Left lobe of liver (tissue), 2 donors: ENCODE measurements around the gene STARD13. TPM values are rescaled to one million over a fixed set of nuclear protein-coding genes. Genes with fewer than 3 reads are reported as not detected.
A peak's percentile ranks its signal among the peaks of the same experiment; 100 is the strongest.
"Not testable (repeated sequence)": the region's sequence is repeated elsewhere in the genome, so short reads cannot be mapped to it uniquely, and the experiment has no call there.

Experiments
- ATAC-seq: fragments of 200-7000 bp; cut with Tn5 transposase; one replicate; pipeline ENCODE4 v1.9.1; 2020; ENCODE audit warnings: mild to moderate bottlenecking, moderate library complexity
- DNase-seq: peaks from one replicate; pipeline ENCODE4 v3.0.0-alpha.2; 2020; ENCODE audit warnings: low spot score
- total RNA-seq: library from RNA; stranded (reverse); gene quantifications from one replicate; pipeline ENCODE4 v1.2.1, GENCODE V29; 2021
- donor health status: DM: no; HTN: no; CAD: no; lungs with moderate emphysema.
- donor health status: DM: no; HTN: yes; CAD: no.

Gene STARD13
- total RNA-seq, 1 donor from 2014 or later = 14.1 TPM

GRCh38 chr13:33183431-33184111, 102.0 kb downstream of the STARD13 start:
- DNase-seq (no peak), ATAC-seq (no peak)

- ATAC-seq (no peak), DNase-seq (no peak)
Measured at GRCh38 chr13:33182729-33183128, 102.8 kb downstream of the STARD13 start.

GRCh38 chr13:33181264-33181663, 104.3 kb downstream of the STARD13 start:
- ATAC-seq (no peak), DNase-seq (no peak)

GRCh38 chr13:33180122-33180804, 105.3 kb downstream of the STARD13 start:
- DNase-seq (no peak), ATAC-seq (peak; percentile 70)

- ATAC-seq (no peak), DNase-seq (no peak)
Measured at GRCh38 chr13:33179463-33179862, 106.1 kb downstream of the STARD13 start.

- no peak for DNase-seq
- no peak for ATAC-seq
Measured at GRCh38 chr13:33178209-33178840, 107.2 kb downstream of the STARD13 start.

- ATAC-seq = not testable (repeated sequence)
Measured at GRCh38 chr13:33177340-33178208, 108.0 kb downstream of the STARD13 start.

GRCh38 chr13:33176526-33176925, 109.0 kb downstream of the STARD13 start:
- no peak for ATAC-seq
- no peak for DNase-seq

More at GRCh38 chr13:33177340-33178208, 108.0 kb downstream of the STARD13 start:
- not testable (repeated sequence) for DNase-seq

- DNase-seq = no peak
- ATAC-seq = no peak
Measured at GRCh38 chr13:33175991-33176390, 109.6 kb downstream of the STARD13 start.

- DNase-seq (no peak), ATAC-seq (no peak)
Measured at GRCh38 chr13:33174931-33175330, 110.6 kb downstream of the STARD13 start.

- no peak for ATAC-seq
- DNase-seq = no peak
Measured at GRCh38 chr13:33174491-33174890, 111.1 kb downstream of the STARD13 start.

GRCh38 chr13:33172911-33173310, 112.6 kb downstream of the STARD13 start:
- no peak for DNase-seq
- ATAC-seq = no peak

- ATAC-seq = no peak
Measured at GRCh38 chr13:33172400-33172799, 113.2 kb downstream of the STARD13 start.

GRCh38 chr13:33169273-33169980, 116.1 kb downstream of the STARD13 start:
- DNase-seq (no peak), ATAC-seq (no peak)

More at GRCh38 chr13:33172400-33172799, 113.2 kb downstream of the STARD13 start:
- DNase-seq = no peak

GRCh38 chr13:33168321-33168960, 117.1 kb downstream of the STARD13 start:
- ATAC-seq (peak; percentile 86), DNase-seq (no peak)

GRCh38 chr13:33167491-33167890, 118.1 kb downstream of the STARD13 start:
- ATAC-seq = no peak
- DNase-seq = no peak

GRCh38 chr13:33165787-33166186, 119.8 kb downstream of the STARD13 start:
- no peak for DNase-seq
- ATAC-seq = no peak

GRCh38 chr13:33164331-33164730, 121.2 kb downstream of the STARD13 start:
- DNase-seq (no peak), ATAC-seq (no peak)

- not testable (repeated sequence) for DNase-seq, ATAC-seq
Measured at GRCh38 chr13:33162725-33163124, 122.8 kb downstream of the STARD13 start.

- ATAC-seq (no peak), DNase-seq (no peak)
Measured at GRCh38 chr13:33158816-33159215, 126.7 kb downstream of the STARD13 start.
